LNCAP (cell line): ENCODE data around the gene IDUA.

ENCODE experiments used
- TF ChIP-seq, protein P1 (sequence below): fragments of 450-650 bp; IDR thresholded peaks from 2 replicates; pipeline ENCODE4 v1.5.1; 2017; ENCODE audit warnings: mild to moderate bottlenecking

IDUA gene

GRCh38 chr4:973431-974397 is 13.1 kb upstream of the IDUA start, which contains the start of gene DGKQ:
TSS of gene DGKQ (minus strand) at chr4:973569. CDS start at chr4:973482, 87 bp downstream.
- TF ChIP-seq, protein P1, sequence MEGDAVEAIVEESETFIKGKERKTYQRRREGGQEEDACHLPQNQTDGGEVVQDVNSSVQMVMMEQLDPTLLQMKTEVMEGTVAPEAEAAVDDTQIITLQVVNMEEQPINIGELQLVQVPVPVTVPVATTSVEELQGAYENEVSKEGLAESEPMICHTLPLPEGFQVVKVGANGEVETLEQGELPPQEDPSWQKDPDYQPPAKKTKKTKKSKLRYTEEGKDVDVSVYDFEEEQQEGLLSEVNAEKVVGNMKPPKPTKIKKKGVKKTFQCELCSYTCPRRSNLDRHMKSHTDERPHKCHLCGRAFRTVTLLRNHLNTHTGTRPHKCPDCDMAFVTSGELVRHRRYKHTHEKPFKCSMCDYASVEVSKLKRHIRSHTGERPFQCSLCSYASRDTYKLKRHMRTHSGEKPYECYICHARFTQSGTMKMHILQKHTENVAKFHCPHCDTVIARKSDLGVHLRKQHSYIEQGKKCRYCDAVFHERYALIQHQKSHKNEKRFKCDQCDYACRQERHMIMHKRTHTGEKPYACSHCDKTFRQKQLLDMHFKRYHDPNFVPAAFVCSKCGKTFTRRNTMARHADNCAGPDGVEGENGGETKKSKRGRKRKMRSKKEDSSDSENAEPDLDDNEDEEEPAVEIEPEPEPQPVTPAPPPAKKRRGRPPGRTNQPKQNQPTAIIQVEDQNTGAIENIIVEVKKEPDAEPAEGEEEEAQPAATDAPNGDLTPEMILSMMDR: no peak

DNA sequence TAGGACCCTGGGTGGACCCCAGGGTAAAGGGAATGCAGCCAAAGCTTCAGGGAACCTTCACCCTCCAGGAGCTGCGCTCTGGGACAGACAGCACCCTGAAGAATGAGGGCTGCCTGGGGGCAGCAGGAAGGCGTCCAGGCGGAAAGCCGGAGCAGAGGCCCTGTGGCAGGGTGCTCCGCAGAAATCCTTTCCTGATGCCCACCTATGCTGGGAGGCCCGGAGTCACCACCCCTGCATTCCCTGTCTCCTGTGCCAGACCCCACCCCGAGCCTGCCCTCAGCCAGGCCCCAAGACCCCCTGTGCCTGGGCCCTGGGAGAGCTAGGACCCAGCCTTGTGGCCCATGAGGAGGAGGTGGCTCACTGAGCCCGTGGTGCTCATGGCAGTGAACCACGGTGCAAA is 12.2 kb upstream of the IDUA start:
- TF ChIP-seq, protein P1: no peak

DNA sequence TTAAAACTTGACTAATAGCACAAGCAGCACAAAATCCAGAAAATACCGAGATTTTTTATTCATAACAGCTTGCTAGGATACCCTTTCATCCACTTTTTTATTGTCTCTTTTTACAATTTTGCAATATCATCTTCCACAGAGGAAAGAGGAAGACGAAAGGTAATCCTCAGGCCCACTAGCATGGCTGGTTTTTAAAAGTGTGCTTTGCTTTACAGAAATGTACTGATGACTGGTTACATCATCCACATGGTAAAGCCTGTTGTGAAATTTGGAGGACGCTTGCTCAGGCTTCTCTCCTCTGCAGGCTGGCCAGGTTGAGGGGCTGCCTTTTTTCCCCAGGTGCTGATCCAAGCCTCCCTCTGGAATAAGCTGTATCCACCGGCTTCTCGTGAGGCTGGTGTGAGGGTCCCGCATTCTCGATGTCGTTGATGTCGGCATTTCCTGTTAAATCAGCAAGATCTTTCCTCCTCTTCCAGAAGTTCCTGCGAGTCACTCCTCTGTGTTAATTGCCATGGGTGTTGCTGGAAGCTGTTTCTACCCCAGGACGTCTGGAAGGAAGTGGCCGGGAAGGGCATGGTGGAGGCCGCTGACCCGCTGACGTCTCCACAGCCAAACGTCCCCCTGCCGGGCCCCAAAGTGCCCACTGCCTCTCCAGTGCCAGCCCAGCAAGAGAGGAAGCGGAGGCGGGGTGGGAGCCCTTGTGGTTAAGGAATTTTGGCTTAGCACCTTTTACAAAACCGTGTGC is 7.7 kb upstream of the IDUA start:
- TF ChIP-seq, protein P1: no peak

DNA sequence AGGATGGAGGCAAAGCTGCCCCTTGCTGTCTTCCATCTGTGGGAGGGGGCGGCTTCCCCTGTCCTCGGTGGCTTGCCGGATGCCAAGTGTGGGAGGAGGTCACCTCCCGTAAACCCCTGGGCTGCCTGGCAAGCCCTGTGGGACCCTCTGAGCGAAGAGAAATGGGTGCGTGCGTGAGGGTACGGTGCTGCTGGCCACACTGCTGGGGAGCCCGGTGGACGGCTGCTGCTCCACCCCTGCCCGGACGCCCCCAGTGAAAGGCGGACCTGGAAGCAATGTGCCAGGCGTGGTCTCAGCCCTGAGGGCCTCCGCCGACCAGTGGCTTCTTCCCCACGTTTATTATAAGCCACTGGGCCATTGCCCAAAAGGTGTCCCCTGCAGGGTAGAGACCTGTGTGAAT is 4.6 kb upstream of the IDUA start:
- TF ChIP-seq, protein P1: no peak

DNA sequence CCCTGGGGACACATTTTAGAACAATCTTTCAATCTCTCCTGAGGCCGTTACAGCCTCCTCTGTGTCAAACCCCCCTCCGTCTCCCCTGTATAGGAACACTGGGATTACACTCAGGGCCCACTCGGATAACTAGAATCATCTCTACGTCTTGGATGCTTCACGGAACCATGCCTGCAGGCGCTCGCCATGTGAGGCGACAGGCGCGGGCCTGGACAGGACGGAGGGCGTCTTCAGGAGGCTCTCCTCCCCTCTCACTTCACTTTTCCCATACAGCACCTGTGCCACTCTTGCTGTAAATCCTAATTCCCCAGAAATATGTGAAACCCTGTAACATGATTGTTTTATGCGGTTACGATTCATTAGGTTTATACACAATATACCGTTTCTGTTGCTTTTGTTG is 4.0 kb upstream of the IDUA start:
- TF ChIP-seq, protein P1: no peak

GRCh38 chr4:984336-985054 is 2.3 kb upstream of the IDUA start:
- TF ChIP-seq, protein P1: no peak
